ENCODE measurements around the gene CHRDL2.

CHRDL2 gene

GRCh38 chr11:74777038-74777437 lies 45.8 kb upstream of the CHRDL2 start:
- no peak for DNase-seq (ENCODE audit: low spot score)
- H3K4me3 ChIP-seq (ENCODE audit: severe bottlenecking): no peak overlapping the region

GRCh38 chr11:74776546-74776945 lies 45.3 kb upstream of the CHRDL2 start:
- no peak for TF ChIP-seq CTCF (IDR thresholded peaks at IDR 0.05; ENCODE audit: poor library complexity, severe bottlenecking)
- Histone ChIP-seq H3K27ac (ENCODE audit: poor library complexity, severe bottlenecking) (no peak overlapping the region), H3K36me3 (ENCODE audit: low read depth) (no peaks in the 10 kb centered on the region), H3K4me1 (ENCODE audit: insufficient read depth, poor library complexity, severe bottlenecking) (no peaks in the 10 kb centered on the region), H3K27me3 (ENCODE audit: insufficient read depth, poor library complexity, severe bottlenecking) (no peaks in the 10 kb centered on the region), H3K4me3 (ENCODE audit: severe bottlenecking) (no peak overlapping the region), H3K9me3 (ENCODE audit: severe bottlenecking) (no peaks in the 10 kb centered on the region)
- DNase-seq (ENCODE audit: low spot score): no peak
- ATAC-seq (ENCODE audit: low read depth): no peak

More at GRCh38 chr11:74777038-74777437, 45.8 kb upstream of the CHRDL2 start:
- ATAC-seq (ENCODE audit: low read depth): no peak
- no peak for TF ChIP-seq CTCF (IDR thresholded peaks at IDR 0.05; ENCODE audit: poor library complexity, severe bottlenecking)
- no peaks in the 10 kb centered on the region for H3K4me1 ChIP-seq (ENCODE audit: insufficient read depth, poor library complexity, severe bottlenecking)
- H3K27ac ChIP-seq (ENCODE audit: poor library complexity, severe bottlenecking): no peak overlapping the region
- no peaks in the 10 kb centered on the region for H3K36me3 ChIP-seq (ENCODE audit: low read depth)
- H3K27me3 ChIP-seq (ENCODE audit: insufficient read depth, poor library complexity, severe bottlenecking): no peaks in the 10 kb centered on the region
- no peaks in the 10 kb centered on the region for H3K9me3 ChIP-seq (ENCODE audit: severe bottlenecking)

GRCh38 chr11:74775762-74776161 lies 44.5 kb upstream of the CHRDL2 start:
- no peak for TF ChIP-seq CTCF (IDR thresholded peaks at IDR 0.05; ENCODE audit: poor library complexity, severe bottlenecking)
- H3K27ac ChIP-seq (ENCODE audit: poor library complexity, severe bottlenecking): no peak overlapping the region
- no peak for ATAC-seq (ENCODE audit: low read depth)
- no peak overlapping the region for H3K4me3 ChIP-seq (ENCODE audit: severe bottlenecking)
- no peaks in the 10 kb centered on the region for H3K9me3 ChIP-seq (ENCODE audit: severe bottlenecking)
- DNase-seq (ENCODE audit: low spot score): no peak
- no peaks in the 10 kb centered on the region for H3K27me3 ChIP-seq (ENCODE audit: insufficient read depth, poor library complexity, severe bottlenecking)
- H3K36me3 ChIP-seq (ENCODE audit: low read depth): no peaks in the 10 kb centered on the region
- H3K4me1 ChIP-seq (ENCODE audit: insufficient read depth, poor library complexity, severe bottlenecking): no peaks in the 10 kb centered on the region

GRCh38 chr11:74773476-74773875 lies 42.2 kb upstream of the CHRDL2 start:
- no peak overlapping the region for H3K27ac ChIP-seq (ENCODE audit: poor library complexity, severe bottlenecking)
- no peaks in the 10 kb centered on the region for H3K36me3 ChIP-seq (ENCODE audit: low read depth)
- H3K4me3 ChIP-seq (ENCODE audit: severe bottlenecking): no peak overlapping the region
- H3K9me3 ChIP-seq (ENCODE audit: severe bottlenecking): no peaks in the 10 kb centered on the region
- TF ChIP-seq CTCF (IDR thresholded peaks at IDR 0.05; ENCODE audit: poor library complexity, severe bottlenecking): no peak
- H3K4me1 ChIP-seq (ENCODE audit: insufficient read depth, poor library complexity, severe bottlenecking): no peaks in the 10 kb centered on the region
- ATAC-seq (ENCODE audit: low read depth): no peak
- no peaks in the 10 kb centered on the region for H3K27me3 ChIP-seq (ENCODE audit: insufficient read depth, poor library complexity, severe bottlenecking)
- DNase-seq (ENCODE audit: low spot score): no peak

- Histone ChIP-seq H3K4me3 (ENCODE audit: severe bottlenecking) (no peak overlapping the region), H3K27ac (ENCODE audit: poor library complexity, severe bottlenecking) (no peak overlapping the region), H3K27me3 (ENCODE audit: insufficient read depth, poor library complexity, severe bottlenecking) (no peaks in the 10 kb centered on the region), H3K36me3 (ENCODE audit: low read depth) (no peaks in the 10 kb centered on the region), H3K9me3 (ENCODE audit: severe bottlenecking) (no peaks in the 10 kb centered on the region), H3K4me1 (ENCODE audit: insufficient read depth, poor library complexity, severe bottlenecking) (no peaks in the 10 kb centered on the region)
- ATAC-seq (ENCODE audit: low read depth) (no peak), DNase-seq (ENCODE audit: low spot score) (no peak)
- no peak for TF ChIP-seq CTCF (IDR thresholded peaks at IDR 0.05; ENCODE audit: poor library complexity, severe bottlenecking)
Observed at GRCh38 chr11:74771139-74771538, 39.9 kb upstream of the CHRDL2 start.
